HG02885 (cell line): ENCODE data around the gene EMILIN3.
"Not testable (repeated sequence)": the region's sequence is repeated elsewhere in the genome, so short reads cannot be mapped to it uniquely, and the experiment has no call there.

ENCODE experiments used
- ATAC-seq: cut with Tn5 transposase; IDR thresholded peaks from one replicate; pipeline ENCODE4 v1.9.1; 2021; ENCODE audit warnings: mild to moderate bottlenecking; ENCODE audit not compliant: unreplicated experiment, poor library complexity

Gene EMILIN3

GRCh38 chr20:41329435-41330342 is 36.9 kb downstream of the EMILIN3 start:
- peak; percentile 78 for ATAC-seq

GRCh38 chr20:41327178-41327577 is 39.4 kb downstream of the EMILIN3 start:
- ATAC-seq, result no peak

GRCh38 chr20:41320976-41321375 is 45.6 kb downstream of the EMILIN3 start:
- no peak for ATAC-seq

- no peak for ATAC-seq
Measured at GRCh38 chr20:41320441-41320840, 46.2 kb downstream of the EMILIN3 start.

GRCh38 chr20:41318271-41318649 is 48.4 kb downstream of the EMILIN3 start:
- no peak for ATAC-seq

- ATAC-seq, result peak; percentile 96
Measured at GRCh38 chr20:41317546-41318270, 48.9 kb downstream of the EMILIN3 start, which contains the start of gene ZHX3. Gene ZHX3 (minus strand): TSS chr20:41317731. CDS start chr20:41204916, 112,815 bp downstream.

- peak; percentile 65 for ATAC-seq
Measured at GRCh38 chr20:41316602-41317545, 49.7 kb downstream of the EMILIN3 start.

- no peak for ATAC-seq
Measured at GRCh38 chr20:41316051-41316450, 50.6 kb downstream of the EMILIN3 start.

- no peak for ATAC-seq
Measured at GRCh38 chr20:41314386-41314785, 52.2 kb downstream of the EMILIN3 start.

GRCh38 chr20:41312009-41312408 is 54.6 kb downstream of the EMILIN3 start:
- ATAC-seq, result not testable (repeated sequence)
